ENCODE data around the gene GSTT2B. TPM values are rescaled to one million over a fixed set of nuclear protein-coding genes. Genes with fewer than 3 reads are reported as not detected.
"Not testable (repeated sequence)": the region's sequence is repeated elsewhere in the genome, so short reads cannot be mapped to it uniquely, and the experiment has no call there.

The GSTT2B gene
- total and polyA plus RNA-seq, 9 donors, result 1.4 to 44.5 (median 5.8) TPM

GRCh38 chr22:23951383-23951782 lies 9.6 kb downstream of the GSTT2B start:
- H3K9me3 ChIP-seq (replicated peaks; ENCODE audit: control insufficient read depth, low read depth, low read length); H3K27ac ChIP-seq (ENCODE audit: low read length); H3K4me3 ChIP-seq (ENCODE audit: low read length); H3K4me1 ChIP-seq (ENCODE audit: control insufficient read depth, insufficient read depth, low read length); H3K27me3 ChIP-seq (ENCODE audit: control insufficient read depth, insufficient read depth, low read length); H3K36me3 ChIP-seq (ENCODE audit: control insufficient read depth, insufficient read depth, low read length); DNase-seq: not testable (repeated sequence)
- WGBS (ENCODE audit: insufficient coverage), result no CpG with 5 or more reads among the region's 2 CpGs

- not testable (repeated sequence) for DNase-seq; H3K27ac ChIP-seq (ENCODE audit: low read length); H3K36me3 ChIP-seq (ENCODE audit: control insufficient read depth, insufficient read depth, low read length); H3K4me3 ChIP-seq (ENCODE audit: low read length); H3K9me3 ChIP-seq (replicated peaks; ENCODE audit: control insufficient read depth, low read depth, low read length); H3K4me1 ChIP-seq (ENCODE audit: control insufficient read depth, insufficient read depth, low read length); H3K27me3 ChIP-seq (ENCODE audit: control insufficient read depth, insufficient read depth, low read length)
- WGBS (ENCODE audit: insufficient coverage), result 90% methylated on average over 2 of the region's 18 CpGs
Measured at GRCh38 chr22:23949764-23950163, 11.2 kb downstream of the GSTT2B start.

- H3K4me1 ChIP-seq (ENCODE audit: control insufficient read depth, insufficient read depth, low read length); H3K27me3 ChIP-seq (ENCODE audit: control insufficient read depth, insufficient read depth, low read length); H3K4me3 ChIP-seq (ENCODE audit: low read length); DNase-seq; H3K36me3 ChIP-seq (ENCODE audit: control insufficient read depth, insufficient read depth, low read length); H3K27ac ChIP-seq (ENCODE audit: low read length); H3K9me3 ChIP-seq (replicated peaks; ENCODE audit: control insufficient read depth, low read depth, low read length): not testable (repeated sequence)
- WGBS (ENCODE audit: insufficient coverage), result no CpG with 5 or more reads among the region's 3 CpGs
Measured at GRCh38 chr22:23947391-23947790, 13.6 kb downstream of the GSTT2B start.

- H3K4me3 ChIP-seq (ENCODE audit: low read length); H3K9me3 ChIP-seq (replicated peaks; ENCODE audit: control insufficient read depth, low read depth, low read length); H3K27me3 ChIP-seq (ENCODE audit: control insufficient read depth, insufficient read depth, low read length); H3K36me3 ChIP-seq (ENCODE audit: control insufficient read depth, insufficient read depth, low read length); H3K4me1 ChIP-seq (ENCODE audit: control insufficient read depth, insufficient read depth, low read length); H3K27ac ChIP-seq (ENCODE audit: low read length); DNase-seq: not testable (repeated sequence)
- no CpG with 5 or more reads among the region's 14 CpGs for WGBS (ENCODE audit: insufficient coverage)
Measured at GRCh38 chr22:23940166-23940565, 20.8 kb downstream of the GSTT2B start.

DNA sequence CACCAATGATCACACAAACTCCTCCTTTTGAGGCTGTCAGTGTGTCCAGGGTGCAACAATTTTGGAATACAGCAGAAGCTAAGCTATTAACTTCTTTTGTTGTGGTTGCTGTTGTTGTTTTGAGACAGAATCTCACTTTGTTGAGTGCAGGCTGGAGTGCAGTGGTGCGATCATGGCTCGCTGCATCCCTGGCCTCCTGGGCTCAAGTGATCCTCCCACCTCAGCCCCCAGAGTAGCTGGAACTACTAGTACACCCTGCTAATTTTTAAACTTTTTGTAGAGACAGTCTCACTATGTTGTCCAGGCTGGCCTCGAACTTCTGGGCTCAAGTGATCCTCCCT lies 22.0 kb downstream of the GSTT2B start:
- no peak overlapping the region for H3K27ac ChIP-seq (ENCODE audit: low read length)
- no peak for DNase-seq
- no peaks in the 10 kb centered on the region for H3K4me1 ChIP-seq (ENCODE audit: control insufficient read depth, insufficient read depth, low read length)
- no peaks in the 10 kb centered on the region for H3K27me3 ChIP-seq (ENCODE audit: control insufficient read depth, insufficient read depth, low read length)
- H3K36me3 ChIP-seq (ENCODE audit: control insufficient read depth, insufficient read depth, low read length), result no peaks in the 10 kb centered on the region
- 71% methylated on average over 3 of the region's 3 CpGs for WGBS (ENCODE audit: insufficient coverage)
- H3K4me3 ChIP-seq (ENCODE audit: low read length), result no peak overlapping the region
- H3K9me3 ChIP-seq (replicated peaks; ENCODE audit: control insufficient read depth, low read depth, low read length), result no peaks in the 10 kb centered on the region

- WGBS (ENCODE audit: insufficient coverage), result 87% methylated on average over 2 of the region's 5 CpGs
- H3K9me3 ChIP-seq (replicated peaks; ENCODE audit: control insufficient read depth, low read depth, low read length), result no peaks in the 10 kb centered on the region
- no peaks in the 10 kb centered on the region for H3K36me3 ChIP-seq (ENCODE audit: control insufficient read depth, insufficient read depth, low read length)
- H3K4me3 ChIP-seq (ENCODE audit: low read length), result no peak overlapping the region
- H3K27me3 ChIP-seq (ENCODE audit: control insufficient read depth, insufficient read depth, low read length), result no peaks in the 10 kb centered on the region
- no peak for DNase-seq
- H3K4me1 ChIP-seq (ENCODE audit: control insufficient read depth, insufficient read depth, low read length), result no peaks in the 10 kb centered on the region
- no peak overlapping the region for H3K27ac ChIP-seq (ENCODE audit: low read length)
Measured at GRCh38 chr22:23938328-23939016, 22.5 kb downstream of the GSTT2B start.

DNA sequence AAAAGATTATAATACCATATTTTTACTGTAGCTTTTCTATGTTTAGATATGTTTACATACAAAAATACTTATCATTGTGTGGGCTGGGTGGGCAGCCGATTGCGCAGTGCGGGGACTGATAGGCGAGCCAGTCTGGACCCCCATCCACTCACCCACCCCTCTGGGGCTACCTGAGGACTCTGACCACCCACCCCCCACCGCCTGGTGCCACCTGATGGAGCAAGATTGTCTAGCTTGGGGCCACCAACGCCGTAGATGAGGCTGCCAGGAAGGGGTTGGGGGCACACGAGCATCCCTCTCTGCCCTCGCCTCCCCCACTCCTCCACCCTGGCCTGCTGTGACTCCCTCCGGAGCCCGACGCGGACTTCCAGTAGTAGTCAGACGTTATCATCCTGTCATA lies 34.4 kb downstream of the GSTT2B start:
- 90% methylated on average over 6 of the region's 14 CpGs for WGBS (ENCODE audit: insufficient coverage)
- no peak overlapping the region for H3K27ac ChIP-seq (ENCODE audit: low read length)
- no peak overlapping the region for H3K4me3 ChIP-seq (ENCODE audit: low read length)
- DNase-seq, result no peak
- peaks cover 28% of the 10 kb centered on the region for H3K36me3 ChIP-seq (ENCODE audit: control insufficient read depth, insufficient read depth, low read length)
- H3K9me3 ChIP-seq (replicated peaks; ENCODE audit: control insufficient read depth, low read depth, low read length), result peaks cover 12% of the 10 kb centered on the region
- no peaks in the 10 kb centered on the region for H3K27me3 ChIP-seq (ENCODE audit: control insufficient read depth, insufficient read depth, low read length)
- peaks cover 5% of the 10 kb centered on the region for H3K4me1 ChIP-seq (ENCODE audit: control insufficient read depth, insufficient read depth, low read length)

GRCh38 chr22:23925020-23925606 lies 35.9 kb downstream of the GSTT2B start:
- H3K27ac ChIP-seq (ENCODE audit: low read length), result no peak overlapping the region
- peaks cover 5% of the 10 kb centered on the region for H3K4me1 ChIP-seq (ENCODE audit: control insufficient read depth, insufficient read depth, low read length)
- H3K36me3 ChIP-seq (ENCODE audit: control insufficient read depth, insufficient read depth, low read length), result peaks cover 25% of the 10 kb centered on the region
- WGBS (ENCODE audit: insufficient coverage), result 85% methylated on average over 4 of the region's 6 CpGs
- H3K9me3 ChIP-seq (replicated peaks; ENCODE audit: control insufficient read depth, low read depth, low read length), result peaks cover 12% of the 10 kb centered on the region
- no peak for DNase-seq
- no peaks in the 10 kb centered on the region for H3K27me3 ChIP-seq (ENCODE audit: control insufficient read depth, insufficient read depth, low read length)
- H3K4me3 ChIP-seq (ENCODE audit: low read length), result no peak overlapping the region

DNA sequence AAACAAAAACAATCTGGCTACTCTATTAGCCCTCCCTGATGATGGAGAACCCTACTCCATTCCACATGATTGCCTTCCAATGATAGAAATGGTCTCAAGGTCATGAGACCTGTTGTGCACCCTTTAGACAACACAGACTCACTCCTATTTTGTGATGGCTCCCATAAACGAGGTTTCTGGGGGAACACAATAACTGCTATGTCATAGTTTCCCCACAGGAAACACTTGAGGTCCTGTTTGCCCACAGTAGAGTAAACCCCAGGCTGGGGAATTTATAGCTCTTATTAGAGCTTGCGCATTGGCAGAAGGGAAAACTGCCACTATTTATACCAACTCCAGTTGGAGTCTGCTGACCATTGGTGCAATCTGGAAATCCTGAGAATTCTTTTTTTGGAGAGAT lies 38.1 kb downstream of the GSTT2B start:
- no peak for DNase-seq
- Histone ChIP-seq H3K4me3 (ENCODE audit: low read length) (no peak overlapping the region), H3K27ac (ENCODE audit: low read length) (no peak overlapping the region), H3K4me1 (ENCODE audit: control insufficient read depth, insufficient read depth, low read length) (no peaks in the 10 kb centered on the region), H3K36me3 (ENCODE audit: control insufficient read depth, insufficient read depth, low read length) (peaks cover 18% of the 10 kb centered on the region), H3K27me3 (ENCODE audit: control insufficient read depth, insufficient read depth, low read length) (no peaks in the 10 kb centered on the region), H3K9me3 (replicated peaks; ENCODE audit: control insufficient read depth, low read depth, low read length) (peaks cover 12% of the 10 kb centered on the region)
- no CpG with 5 or more reads among the region's 2 CpGs for WGBS (ENCODE audit: insufficient coverage)

DNA sequence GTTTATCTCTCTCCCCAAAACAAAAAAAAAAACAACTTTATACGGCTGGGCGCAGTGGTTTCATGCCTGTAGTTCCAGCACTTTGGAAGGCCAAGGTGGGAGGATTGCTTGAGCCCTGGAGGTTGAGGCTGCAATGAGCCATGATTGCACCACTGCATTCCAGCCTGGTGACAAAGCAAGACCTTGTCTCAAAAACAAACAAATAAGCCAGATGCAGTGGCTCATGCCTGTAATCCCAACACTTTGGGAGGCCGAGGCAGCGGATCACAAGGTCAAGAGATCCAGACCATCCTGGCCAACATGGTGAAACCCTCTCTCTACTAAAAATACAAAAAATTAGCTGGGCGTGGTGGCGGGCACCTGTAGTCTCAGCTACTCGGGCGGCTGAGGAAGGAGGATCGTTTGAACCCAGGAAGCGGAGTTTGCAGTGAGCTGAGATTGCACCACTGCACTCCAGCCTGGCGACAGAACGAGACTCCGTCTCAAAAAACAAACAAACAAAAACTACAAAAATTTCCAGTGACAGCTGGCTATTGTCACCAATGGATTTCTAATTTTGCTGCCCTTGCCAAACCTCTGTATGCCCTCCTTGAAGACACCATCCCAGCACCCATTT lies 39.3 kb downstream of the GSTT2B start:
- not testable (repeated sequence) for H3K4me3 ChIP-seq (ENCODE audit: low read length); H3K4me1 ChIP-seq (ENCODE audit: control insufficient read depth, insufficient read depth, low read length); H3K27ac ChIP-seq (ENCODE audit: low read length); H3K27me3 ChIP-seq (ENCODE audit: control insufficient read depth, insufficient read depth, low read length); DNase-seq
- H3K9me3 ChIP-seq (replicated peaks; ENCODE audit: control insufficient read depth, low read depth, low read length), result peaks cover 12% of the 10 kb centered on the region
- peaks cover 18% of the 10 kb centered on the region for H3K36me3 ChIP-seq (ENCODE audit: control insufficient read depth, insufficient read depth, low read length)
- WGBS (ENCODE audit: insufficient coverage), result 91% methylated on average over 6 of the region's 13 CpGs

Data from muscle of leg (tissue), 11 donors.